ENCODE data around the gene OBSCN. TPM values are rescaled to one million over a fixed set of nuclear protein-coding genes. Genes with fewer than 3 reads are reported as not detected.

OBSCN gene
- total RNA-seq = 10 to 100 TPM; 12.3 to 14.4 TPM

- ChIA-PET CTCF (interaction anchor here (1.2 kb wide), 1 partner anchor 293 kb away, joined by 3 read pairs; no protein-coding TSS in a partner anchor), POLR2A (no interaction called here)
- no peak within 1 kb of the TSS for H3K27ac Mint-ChIP-seq
- DNase-seq = no peak
- H3K4me3 Mint-ChIP-seq = no peak within 1 kb of the TSS
- ATAC-seq = no peak
- no peaks in the 10 kb centered on the region for H3K4me1 Mint-ChIP-seq (ENCODE audit: low read depth)
- H3K9me3 Mint-ChIP-seq (ENCODE audit: insufficient read depth) = no peaks in the 10 kb centered on the region
- H3K27me3 Mint-ChIP-seq (ENCODE audit: low read depth) = peaks cover 6% of the 10 kb centered on the region
- H3K36me3 Mint-ChIP-seq (ENCODE audit: low read depth) = no peaks in the 10 kb centered on the region
Observed at GRCh38 chr1:228207851-228208821, at the start of gene OBSCN. Gene OBSCN (plus strand): TSS chr1:228208044. CDS start chr1:228211784, 3,740 bp downstream.

- Mint-ChIP-seq H3K36me3 (ENCODE audit: low read depth) (no peaks in the 10 kb centered on the region), H3K27me3 (ENCODE audit: low read depth) (no peaks in the 10 kb centered on the region), H3K4me3 (no peak overlapping the region), H3K27ac (no peak overlapping the region), H3K9me3 (ENCODE audit: insufficient read depth) (no peaks in the 10 kb centered on the region), H3K4me1 (ENCODE audit: low read depth) (peaks cover 49% of the 10 kb centered on the region)
- POLR2A ChIA-PET = interaction anchor here (5.3 kb wide), 1 partner anchor 17 kb away, joined by 38 read pairs; the partner anchor contains the start of gene GUK1
- DNase-seq (no peak), ATAC-seq (no peak)
- CTCF ChIA-PET = interaction anchor here (1.6 kb wide), 1 partner anchor 18 kb away, joined by 7 read pairs; the partner anchor contains the start of gene GUK1
Observed at GRCh38 chr1:228158151-228159007, 49.5 kb upstream of the OBSCN start.

GRCh38 chr1:228159008-228159665 is 48.7 kb upstream of the OBSCN start:
- H3K27me3 Mint-ChIP-seq (ENCODE audit: low read depth) = no peaks in the 10 kb centered on the region
- POLR2A ChIA-PET = interaction anchor here (0.7 to 5.3 kb wide), 2 partner anchors 17 to 342 kb away, joined by 5 to 38 read pairs; partner anchors contain the start of gene GUK1
- H3K4me1 Mint-ChIP-seq (ENCODE audit: low read depth) = peaks cover 53% of the 10 kb centered on the region
- CTCF ChIA-PET = no interaction called here
- no peaks in the 10 kb centered on the region for H3K9me3 Mint-ChIP-seq (ENCODE audit: insufficient read depth)
- H3K4me3 Mint-ChIP-seq = no peak overlapping the region
- peak overlapping the region; percentile 55 for H3K27ac Mint-ChIP-seq
- ATAC-seq (no peak), DNase-seq (no peak)
- no peaks in the 10 kb centered on the region for H3K36me3 Mint-ChIP-seq (ENCODE audit: low read depth)

- no peaks in the 10 kb centered on the region for H3K36me3 Mint-ChIP-seq (ENCODE audit: low read depth)
- H3K4me1 Mint-ChIP-seq (ENCODE audit: low read depth) = peaks cover 55% of the 10 kb centered on the region
- H3K9me3 Mint-ChIP-seq (ENCODE audit: insufficient read depth) = no peaks in the 10 kb centered on the region
- ChIA-PET CTCF (interaction anchor here (0.9 kb wide), 1 partner anchor 29 kb away, joined by 3 read pairs; no protein-coding TSS in a partner anchor), POLR2A (interaction anchor here (0.7 to 5.3 kb wide), 2 partner anchors 19 to 341 kb away, joined by 5 to 38 read pairs; partner anchors contain the start of gene GUK1)
- H3K27ac Mint-ChIP-seq = no peak overlapping the region
- no peak for ATAC-seq
- no peak for DNase-seq
- H3K27me3 Mint-ChIP-seq (ENCODE audit: low read depth) = no peaks in the 10 kb centered on the region
- H3K4me3 Mint-ChIP-seq = no peak overlapping the region
Observed at GRCh38 chr1:228160201-228160761, 47.6 kb upstream of the OBSCN start.

- no peaks in the 10 kb centered on the region for H3K9me3 Mint-ChIP-seq (ENCODE audit: insufficient read depth)
- ChIA-PET CTCF (interaction anchor here (0.9 kb wide), 1 partner anchor 30 kb away, joined by 3 read pairs; no protein-coding TSS in a partner anchor), POLR2A (interaction anchor here (1.0 kb wide), 1 partner anchor 21 kb away, joined by 3 read pairs; no protein-coding TSS in a partner anchor)
- H3K4me3 Mint-ChIP-seq = no peak overlapping the region
- no peak for DNase-seq
- no peaks in the 10 kb centered on the region for H3K27me3 Mint-ChIP-seq (ENCODE audit: low read depth)
- peaks cover 45% of the 10 kb centered on the region for H3K4me1 Mint-ChIP-seq (ENCODE audit: low read depth)
- peak overlapping the region; percentile 69 for H3K27ac Mint-ChIP-seq
- ATAC-seq = no peak
- H3K36me3 Mint-ChIP-seq (ENCODE audit: low read depth) = no peaks in the 10 kb centered on the region
Observed at GRCh38 chr1:228161362-228161761, 46.5 kb upstream of the OBSCN start.

- Mint-ChIP-seq H3K36me3 (ENCODE audit: low read depth) (no peaks in the 10 kb centered on the region), H3K4me3 (no peak overlapping the region), H3K4me1 (ENCODE audit: low read depth) (peaks cover 45% of the 10 kb centered on the region), H3K27ac (peak overlapping the region; percentile 69), H3K27me3 (ENCODE audit: low read depth) (no peaks in the 10 kb centered on the region), H3K9me3 (ENCODE audit: insufficient read depth) (no peaks in the 10 kb centered on the region)
- CTCF ChIA-PET = no interaction called here
- POLR2A ChIA-PET = interaction anchor here (1.0 kb wide), 1 partner anchor 21 kb away, joined by 3 read pairs; no protein-coding TSS in a partner anchor
- ATAC-seq (no peak), DNase-seq (no peak)
Observed at GRCh38 chr1:228161866-228162265, 46.0 kb upstream of the OBSCN start.

GRCh38 chr1:228162286-228163006 is 45.4 kb upstream of the OBSCN start:
- CTCF ChIA-PET = no interaction called here
- Mint-ChIP-seq H3K27me3 (ENCODE audit: low read depth) (no peaks in the 10 kb centered on the region), H3K27ac (peak overlapping the region; percentile 69), H3K36me3 (ENCODE audit: low read depth) (no peaks in the 10 kb centered on the region), H3K9me3 (ENCODE audit: insufficient read depth) (no peaks in the 10 kb centered on the region), H3K4me1 (ENCODE audit: low read depth) (peaks cover 42% of the 10 kb centered on the region), H3K4me3 (no peak overlapping the region)
- DNase-seq = no peak
- POLR2A ChIA-PET = interaction anchor here (1.0 kb wide), 1 partner anchor 22 kb away, joined by 3 read pairs; no protein-coding TSS in a partner anchor
- no peak for ATAC-seq

- peaks cover 43% of the 10 kb centered on the region for H3K4me1 Mint-ChIP-seq (ENCODE audit: low read depth)
- H3K27ac Mint-ChIP-seq = peak overlapping the region; percentile 94
- CTCF ChIA-PET = interaction anchor here (2.7 kb wide), 1 partner anchor 33 kb away, joined by 9 read pairs; no protein-coding TSS in a partner anchor
- no peak overlapping the region for H3K4me3 Mint-ChIP-seq
- H3K36me3 Mint-ChIP-seq (ENCODE audit: low read depth) = no peaks in the 10 kb centered on the region
- ATAC-seq = no peak
- no peaks in the 10 kb centered on the region for H3K27me3 Mint-ChIP-seq (ENCODE audit: low read depth)
- POLR2A ChIA-PET = no interaction called here
- DNase-seq = no peak
- H3K9me3 Mint-ChIP-seq (ENCODE audit: insufficient read depth) = no peaks in the 10 kb centered on the region
Observed at GRCh38 chr1:228163007-228163753, 44.7 kb upstream of the OBSCN start.

- ChIA-PET CTCF (interaction anchor here (1.3 to 2.7 kb wide), 2 partner anchors 33 to 240 kb away, joined by 4 to 9 read pairs; no protein-coding TSS in a partner anchor), POLR2A (interaction anchor here (1.6 to 3.7 kb wide), 3 partner anchors 21 to 81 kb away, joined by 6 to 36 read pairs (median 23); partner anchors contain the start of genes ARF1 and GUK1)
- ATAC-seq = no peak
- Mint-ChIP-seq H3K4me1 (ENCODE audit: low read depth) (peaks cover 43% of the 10 kb centered on the region), H3K27ac (peak overlapping the region; percentile 94), H3K27me3 (ENCODE audit: low read depth) (no peaks in the 10 kb centered on the region), H3K4me3 (peak overlapping the region; percentile 63), H3K9me3 (ENCODE audit: insufficient read depth) (no peaks in the 10 kb centered on the region), H3K36me3 (ENCODE audit: low read depth) (no peaks in the 10 kb centered on the region)
- DNase-seq = no peak
Observed at GRCh38 chr1:228163776-228164519, 43.9 kb upstream of the OBSCN start.
